Fibroblast of mammary gland (primary cell): Measurements from ENCODE around the gene GPRIN3.
A peak's percentile ranks its signal among the peaks of the same experiment; 100 is the strongest.

Experiments used
- DNase-seq: peaks from one replicate; pipeline ENCODE4 v3.0.0-alpha.2; 2010; ENCODE audit warnings: low read depth
- H3K4me3 ChIP-seq: 2 replicates; pipeline ENCODE4 v1.5.1; 2011; ENCODE audit warnings: low read depth, mild to moderate bottlenecking, low read length, moderate library complexity; ENCODE audit not compliant: control insufficient read depth
- CTCF ChIP-seq: conservative IDR thresholded peaks from 2 replicates; pipeline ENCODE4 v1.5.1; 2011; ENCODE audit warnings: low read depth, low read length, inconsistent platforms; ENCODE audit not compliant: control insufficient read depth, insufficient read depth

The GPRIN3 gene

DNA sequence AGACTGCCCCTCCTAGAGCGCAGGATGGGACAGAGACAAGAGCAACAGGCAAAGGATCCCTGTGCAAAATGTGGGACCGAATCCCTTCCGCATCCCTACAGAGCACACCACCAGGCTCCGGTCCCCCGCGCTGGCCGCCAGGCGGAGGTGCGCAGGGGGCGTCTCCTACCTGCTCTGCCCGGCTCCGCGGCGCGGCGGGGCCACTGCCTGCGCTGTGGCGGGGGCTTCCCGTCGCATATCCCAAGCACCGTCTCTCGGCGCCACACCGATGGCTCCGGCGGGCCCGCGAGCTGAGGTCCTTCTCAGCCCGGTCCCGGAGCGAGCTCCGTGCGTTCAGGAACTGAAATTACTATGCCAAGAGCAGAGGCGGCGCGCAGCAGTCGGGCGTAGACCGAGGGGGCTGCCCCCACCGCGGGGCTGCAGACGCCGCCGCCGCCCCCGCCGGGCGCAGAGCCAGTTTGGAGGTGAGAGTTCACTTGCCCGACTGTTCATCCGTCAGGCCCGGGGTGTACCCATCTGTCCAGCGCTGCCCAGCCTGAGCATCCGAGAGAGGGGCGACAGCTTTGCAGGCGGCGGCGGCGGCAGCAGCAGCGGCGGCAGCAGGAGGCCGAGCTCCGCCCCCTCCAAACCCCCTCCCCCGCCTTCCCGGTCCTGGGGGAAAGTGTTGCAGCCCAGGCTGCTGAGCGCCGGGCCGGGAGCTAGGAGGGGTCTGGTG lies at the start of gene GPRIN3:
TSS of gene GPRIN3 (minus strand) at position 355 of the 715 bp plus-strand sequence. CDS start 57,690 bp downstream, outside the sequence.
- no peak for TF ChIP-seq CTCF
- peak; percentile 6 for DNase-seq
- H3K4me3 ChIP-seq: peak within 1 kb of the TSS; percentile 15

DNA sequence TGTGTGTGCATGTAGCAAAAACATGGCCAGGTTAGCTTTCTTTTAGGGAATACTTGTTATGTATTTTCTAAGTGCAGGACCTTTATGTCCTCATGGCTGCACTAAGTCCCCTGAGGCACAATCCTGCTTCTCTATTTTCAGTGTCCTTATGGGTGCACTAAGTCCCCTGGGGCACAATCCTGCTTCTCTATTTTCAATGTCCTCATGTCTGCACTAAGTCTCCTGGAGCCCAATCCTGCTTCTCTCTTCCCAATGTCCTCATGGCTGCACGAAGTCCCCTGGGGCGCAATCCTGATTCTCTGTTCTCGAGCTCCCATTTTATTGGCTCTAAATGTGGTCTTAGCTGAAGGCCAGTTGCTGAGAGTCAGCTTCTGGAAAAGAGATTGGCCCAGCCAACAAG lies 49.7 kb upstream of the GPRIN3 start:
- DNase-seq: no peak
- H3K4me3 ChIP-seq: no peak overlapping the region
- TF ChIP-seq CTCF: no peak

- H3K4me3 ChIP-seq: no peak overlapping the region
- TF ChIP-seq CTCF: no peak
- DNase-seq: peak; percentile 3
Observed at GRCh38 chr4:89356086-89356485, 48.5 kb upstream of the GPRIN3 start.

DNA sequence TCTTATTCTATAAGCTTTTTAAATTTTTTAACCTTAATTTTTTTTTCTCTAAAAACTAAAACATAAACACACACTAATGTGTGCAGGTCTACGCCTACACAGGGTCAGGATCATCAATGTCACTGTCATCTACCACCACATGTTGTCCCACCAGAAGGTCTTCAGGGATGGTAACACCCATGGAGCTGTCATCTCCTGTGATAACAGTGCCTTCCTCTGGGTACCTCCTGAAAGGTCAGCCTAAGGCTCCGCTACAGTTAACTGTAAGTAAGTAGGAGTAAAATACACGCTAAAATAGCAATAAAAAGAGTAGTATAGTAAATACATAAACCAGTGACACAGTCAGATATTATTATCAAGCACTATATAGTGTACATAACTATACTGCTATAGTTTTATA lies 45.9 kb upstream of the GPRIN3 start:
- H3K4me3 ChIP-seq: no peak overlapping the region
- no peak for DNase-seq
- TF ChIP-seq CTCF: no peak

GRCh38 chr4:89352541-89352940 lies 44.9 kb upstream of the GPRIN3 start:
- DNase-seq: no peak
- no peak overlapping the region for H3K4me3 ChIP-seq
- no peak for TF ChIP-seq CTCF

DNA sequence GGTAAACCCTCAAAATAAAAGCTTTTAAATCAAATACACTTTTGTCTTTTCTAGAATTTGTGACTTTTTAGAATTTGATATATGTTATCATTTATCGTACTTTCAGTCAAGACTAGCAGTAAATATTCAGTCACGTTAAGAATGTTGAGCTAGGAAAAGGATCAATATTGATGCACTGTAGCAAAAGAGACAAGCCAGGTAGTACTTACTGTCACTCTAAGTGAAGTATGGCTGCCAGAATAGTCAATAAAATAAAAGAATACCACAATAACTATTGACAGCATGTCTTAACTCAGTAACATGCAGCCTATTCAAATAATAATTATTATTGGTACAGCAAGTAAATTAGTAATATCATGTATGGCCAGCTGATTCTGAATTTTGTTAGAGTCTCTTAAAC lies 43.6 kb upstream of the GPRIN3 start:
- H3K4me3 ChIP-seq: no peak overlapping the region
- DNase-seq: no peak
- no peak for TF ChIP-seq CTCF

DNA sequence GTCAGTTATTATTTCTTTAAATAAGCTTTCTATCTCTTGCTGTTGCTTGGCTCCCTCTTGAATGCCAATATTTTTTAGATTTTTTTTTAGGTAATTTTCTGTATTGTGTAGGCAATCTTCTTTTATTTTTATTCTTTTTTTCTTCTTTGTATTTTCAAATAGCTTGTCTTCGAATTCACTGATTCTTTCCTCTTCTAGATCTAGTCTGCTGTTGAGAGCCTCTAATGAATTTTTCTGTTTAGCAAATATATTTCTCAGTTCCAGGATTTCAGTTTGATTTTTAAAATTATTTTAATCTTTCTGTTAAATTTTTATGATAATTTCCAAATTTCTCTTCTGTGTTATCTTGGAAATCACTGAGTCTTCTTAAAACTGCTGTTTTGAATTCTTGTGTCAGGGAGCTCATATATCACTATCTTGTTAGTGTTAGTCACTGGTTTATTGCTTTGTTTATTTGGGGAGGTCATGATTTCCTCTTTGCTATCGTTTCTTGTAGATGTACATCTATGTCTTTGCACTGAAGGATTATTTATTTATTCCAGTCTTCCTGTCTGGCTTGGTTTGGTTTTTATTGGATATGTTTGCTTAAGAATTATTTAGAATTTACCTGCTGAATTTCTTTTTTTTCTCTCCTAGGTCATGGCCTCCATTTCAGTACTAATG lies 39.9 kb upstream of the GPRIN3 start:
- TF ChIP-seq CTCF: no peak
- DNase-seq: no peak
- no peak overlapping the region for H3K4me3 ChIP-seq
